HepG2 (cell line): ENCODE data around the gene NKPD1. TPM values are rescaled to one million over a fixed set of nuclear protein-coding genes. Genes with fewer than 3 reads are reported as not detected.

ENCODE experiments used
- CHD2 ChIP-seq: IDR thresholded peaks from 2 replicates; pipeline ENCODE4 v1.6.1; 2011; ENCODE audit warnings: low read depth, low read length, improper control_type of control experiment
- DR1 ChIP-seq: sonication (generic); formaldehyde crosslinking; IDR thresholded peaks from 2 replicates; pipeline ENCODE4 v1.8.0; 2021; ENCODE audit warnings: mild to moderate bottlenecking, missing genetic modification reagents, inconsistent platforms
- FOXM1 ChIP-seq: sonication (generic); formaldehyde crosslinking; IDR thresholded peaks from 2 replicates; pipeline ENCODE4 v1.5.0; 2020; ENCODE audit warnings: missing genetic modification reagents
- GABPB1 ChIP-seq: IDR thresholded peaks from 2 replicates; pipeline ENCODE4 v1.6.1; 2016; ENCODE audit warnings: mild to moderate bottlenecking, missing genetic modification reagents, moderate library complexity, missing compliant biosample characterization
- HNF4A ChIP-seq: sonication (generic); formaldehyde crosslinking; IDR thresholded peaks from 2 replicates; pipeline ENCODE4 v1.4.0; 2020; ENCODE audit warnings: missing genetic modification reagents
- HOXA7 ChIP-seq: sonication (generic); formaldehyde crosslinking; IDR thresholded peaks from 2 replicates; pipeline ENCODE4 v1.8.1; 2022; ENCODE audit warnings: mild to moderate bottlenecking, missing genetic modification reagents, moderate library complexity
- KLF13 ChIP-seq: sonication (generic); formaldehyde crosslinking; IDR thresholded peaks from 2 replicates; pipeline ENCODE4 v1.4.0; 2020; ENCODE audit warnings: mild to moderate bottlenecking, missing genetic modification reagents
- MEIS2 ChIP-seq: sonication (generic); formaldehyde crosslinking; IDR thresholded peaks from 2 replicates; pipeline ENCODE4 v1.9.0; 2021; ENCODE audit warnings: mild to moderate bottlenecking, missing genetic modification reagents
- NFKB2 ChIP-seq: sonication (generic); formaldehyde crosslinking; IDR thresholded peaks from 2 replicates; pipeline ENCODE4 v1.4.0; 2020; ENCODE audit warnings: missing genetic modification reagents, borderline replicate concordance
- NONO ChIP-seq, 2 experiments: fragments of 450-650 bp in 1 of 2; sonication (generic) in 1 of 2; formaldehyde crosslinking in 1 of 2; IDR thresholded peaks in 1 of 2; conservative IDR thresholded peaks in 1 of 2; 2 replicates each; pipeline versions ENCODE4 v1.6.1 to v1.8.0; 2017 to 2022; ENCODE audit warnings: mild to moderate bottlenecking in 1 of 2, missing genetic modification reagents in 1 of 2, moderate library complexity in 1 of 2
- POGK ChIP-seq: sonication (generic); formaldehyde crosslinking; conservative IDR thresholded peaks from 2 replicates; pipeline ENCODE4 v1.8.0; 2022; ENCODE audit warnings: mild to moderate bottlenecking, moderate library complexity, missing genetic modification reagents
- RBFOX2 ChIP-seq: fragments of 200-400 bp; formaldehyde crosslinking; IDR thresholded peaks from 2 replicates; pipeline ENCODE4 v1.6.1; 2017; ENCODE audit warnings: low read depth, mild to moderate bottlenecking, low read length
- SP2 ChIP-seq: sonication (generic); formaldehyde crosslinking; IDR thresholded peaks from 2 replicates; pipeline ENCODE4 v1.5.1; 2020; ENCODE audit warnings: mild to moderate bottlenecking, missing genetic modification reagents
- TEAD3 ChIP-seq: optimal IDR thresholded peaks from 2 replicates; pipeline ENCODE3; 2016; ENCODE audit warnings: borderline replicate concordance
- ZBTB43 ChIP-seq: sonication (generic); formaldehyde crosslinking; conservative IDR thresholded peaks from 2 replicates; pipeline ENCODE4 v1.4.0; 2020; ENCODE audit warnings: missing genetic modification reagents
- ZNF280D ChIP-seq: sonication (generic); formaldehyde crosslinking; IDR thresholded peaks from 2 replicates; pipeline ENCODE4 v1.5.1; 2020; ENCODE audit warnings: mild to moderate bottlenecking, missing genetic modification reagents
- ZNF615 ChIP-seq: sonication (generic); formaldehyde crosslinking; IDR thresholded peaks from 2 replicates; pipeline ENCODE4 v1.5.0; 2020; ENCODE audit warnings: mild to moderate bottlenecking, missing genetic modification reagents, borderline replicate concordance
- ZNF768 ChIP-seq: sonication (generic); formaldehyde crosslinking; IDR thresholded peaks from 2 replicates; pipeline ENCODE4 v1.4.0; 2020; ENCODE audit warnings: missing genetic modification reagents
- polyA plus RNA-seq, 8 experiments: library from polyadenylated mRNA; depleted of rRNA in 3 of 8; stranded (reverse) in 7 of 8; unstranded in 1 of 8; fragments of >200 nt; fragmentation: Illumina TruSeq in 4 of 8; extraction: Trizol in 4 of 8; gene quantifications; 2 replicates each; pipeline versions ENCODE4 v1.2.1 to v1.2.3, GENCODE V29; 2011 to 2016; ENCODE audit warnings: low read depth in 4 of 8, missing spikeins in 1 of 8, mixed read lengths in 1 of 8; ENCODE audit not compliant: insufficient read depth in 1 of 8
- total RNA-seq, 5 experiments: library from RNA; depleted of rRNA; stranded (reverse); fragments of >200 nt; fragmentation: Illumina TruSeq; extraction: Trizol; gene quantifications; 2 replicates each; pipeline ENCODE4 v1.2.3, GENCODE V29; 2016; ENCODE audit warnings: low read depth in 1 of 5
- TF ChIP-seq, protein P1 (sequence below): sonication (generic); formaldehyde crosslinking; IDR thresholded peaks from 2 replicates; pipeline ENCODE4 v1.5.0; 2020; ENCODE audit warnings: mild to moderate bottlenecking, low read depth, missing genetic modification reagents, borderline replicate concordance
- TF ChIP-seq, protein P2 (sequence below): sonication (generic); formaldehyde crosslinking; IDR thresholded peaks from 2 replicates; pipeline ENCODE4 v1.9.0; 2021; ENCODE audit warnings: missing genetic modification reagents, mild to moderate bottlenecking, borderline replicate concordance

NKPD1 gene
- total and polyA plus RNA-seq, 2 of the 13 experiments (the other 11 are each of a cell fraction or from before 2014, with no cell fraction given) = 0.03 TPM; not detected in 1

DNA sequence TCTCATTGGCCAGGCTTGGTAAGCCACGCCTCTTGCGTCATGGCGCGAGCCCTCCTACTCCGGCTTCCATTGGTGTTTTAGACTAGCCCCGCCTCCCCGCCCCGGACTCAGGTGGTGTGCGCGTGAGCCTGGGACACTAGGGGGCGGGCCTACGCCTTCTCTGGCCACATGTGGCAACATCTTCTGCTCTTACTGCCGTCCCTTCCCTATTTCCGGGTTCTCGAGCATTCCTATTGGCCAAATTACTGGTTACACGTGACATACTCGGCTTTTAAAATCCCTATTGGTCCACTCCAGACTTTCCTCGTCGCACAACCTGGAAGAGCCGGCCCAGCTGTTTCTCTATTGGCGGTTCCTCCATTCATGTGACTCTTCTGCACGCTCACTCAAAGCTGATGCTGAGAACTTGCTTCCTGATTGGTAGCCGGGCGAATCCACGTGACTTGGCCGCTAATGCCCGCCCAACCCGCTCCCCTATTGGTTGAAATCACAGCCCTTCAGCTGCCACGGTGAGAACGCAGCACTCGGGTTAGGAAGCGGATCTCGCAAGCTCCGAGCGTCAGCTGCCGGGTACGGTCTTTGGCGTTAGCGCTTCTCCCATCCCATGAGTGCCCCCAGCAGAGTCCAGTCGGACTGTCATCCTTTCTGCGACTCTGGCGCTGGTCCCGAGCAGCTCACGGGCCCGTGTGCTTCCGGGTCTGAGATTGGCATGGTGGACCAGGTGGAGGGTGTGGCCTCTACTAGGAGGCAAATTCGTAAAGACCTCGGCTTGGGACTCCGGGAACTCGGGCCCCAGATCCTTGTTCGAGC, 17.7 kb upstream of the NKPD1 start, which contains the start of gene BLOC1S3 (continued):
- TF ChIP-seq ZNF280D (CRISPR knock-in tag) (peak; percentile 42; the same call in 1 of the 2 replicates), HNF4A (CRISPR knock-in tag) (no peak), NONO (IDR thresholded peaks at IDR 0.05) (no peak), NONO (CRISPR knock-in tag; conservative IDR thresholded peaks at IDR 0.05) (0 out of 2 replicates have a peak, but pooled peaks have one; percentile 7), ZBTB43 (CRISPR knock-in tag) (peak; percentile 6; the same call in 1 of the 2 replicates), CHD2 (no peak), POGK (CRISPR knock-in tag) (peak; percentile 47; the same call in 1 of the 2 replicates), SP2 (CRISPR knock-in tag) (peak; percentile 89), RBFOX2 (peak; percentile 72), ZNF615 (CRISPR knock-in tag) (no peak), GABPB1 (CRISPR knock-in tag) (peak; percentile 76), KLF13 (CRISPR knock-in tag) (no peak), NFKB2 (CRISPR knock-in tag) (no peak; the same call in 1 of the 2 replicates), DR1 (CRISPR knock-in tag) (peak; percentile 60; the same call in 1 of the 2 replicates), TEAD3 (CRISPR knock-in tag) (no peak), FOXM1 (CRISPR knock-in tag) (no peak), ZNF768 (CRISPR knock-in tag) (no peak), MEIS2 (no peak), HOXA7 (CRISPR knock-in tag) (no peak)
- TF ChIP-seq, protein P1, sequence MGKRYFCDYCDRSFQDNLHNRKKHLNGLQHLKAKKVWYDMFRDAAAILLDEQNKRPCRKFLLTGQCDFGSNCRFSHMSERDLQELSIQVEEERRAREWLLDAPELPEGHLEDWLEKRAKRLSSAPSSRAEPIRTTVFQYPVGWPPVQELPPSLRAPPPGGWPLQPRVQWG = no peak
- TF ChIP-seq, protein P2, sequence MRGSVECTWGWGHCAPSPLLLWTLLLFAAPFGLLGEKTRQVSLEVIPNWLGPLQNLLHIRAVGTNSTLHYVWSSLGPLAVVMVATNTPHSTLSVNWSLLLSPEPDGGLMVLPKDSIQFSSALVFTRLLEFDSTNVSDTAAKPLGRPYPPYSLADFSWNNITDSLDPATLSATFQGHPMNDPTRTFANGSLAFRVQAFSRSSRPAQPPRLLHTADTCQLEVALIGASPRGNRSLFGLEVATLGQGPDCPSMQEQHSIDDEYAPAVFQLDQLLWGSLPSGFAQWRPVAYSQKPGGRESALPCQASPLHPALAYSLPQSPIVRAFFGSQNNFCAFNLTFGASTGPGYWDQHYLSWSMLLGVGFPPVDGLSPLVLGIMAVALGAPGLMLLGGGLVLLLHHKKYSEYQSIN (CRISPR knock-in tag) = no peak
